ENCODE data around the gene LHX1.

The LHX1 gene

DNA sequence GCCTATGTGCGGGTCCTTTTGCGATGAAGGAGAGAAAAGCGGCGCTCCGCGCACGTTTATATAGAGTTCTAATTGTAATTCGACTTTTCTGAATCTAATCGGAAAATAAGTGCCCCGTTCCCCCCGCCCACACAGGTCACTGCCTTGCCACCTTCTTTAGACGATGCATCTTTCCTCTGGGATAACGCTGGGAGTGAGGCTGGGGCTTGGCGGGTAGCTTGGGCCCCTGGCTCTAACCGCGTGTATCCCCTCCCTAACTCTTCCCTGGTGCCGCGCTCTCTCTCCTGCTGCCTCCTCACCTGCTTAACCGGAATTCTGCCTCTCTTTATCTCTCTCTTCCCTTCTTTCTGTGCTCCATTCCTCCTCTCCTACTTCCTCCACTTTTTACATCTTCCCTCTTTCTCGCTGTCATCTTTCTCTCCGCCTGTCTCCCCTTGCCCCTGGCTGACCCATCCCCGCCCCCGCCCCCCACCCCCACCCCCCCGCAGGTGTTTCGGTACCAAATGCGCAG, 2.6 kb downstream of the LHX1 start:
- DNase-seq: no peak

DNA sequence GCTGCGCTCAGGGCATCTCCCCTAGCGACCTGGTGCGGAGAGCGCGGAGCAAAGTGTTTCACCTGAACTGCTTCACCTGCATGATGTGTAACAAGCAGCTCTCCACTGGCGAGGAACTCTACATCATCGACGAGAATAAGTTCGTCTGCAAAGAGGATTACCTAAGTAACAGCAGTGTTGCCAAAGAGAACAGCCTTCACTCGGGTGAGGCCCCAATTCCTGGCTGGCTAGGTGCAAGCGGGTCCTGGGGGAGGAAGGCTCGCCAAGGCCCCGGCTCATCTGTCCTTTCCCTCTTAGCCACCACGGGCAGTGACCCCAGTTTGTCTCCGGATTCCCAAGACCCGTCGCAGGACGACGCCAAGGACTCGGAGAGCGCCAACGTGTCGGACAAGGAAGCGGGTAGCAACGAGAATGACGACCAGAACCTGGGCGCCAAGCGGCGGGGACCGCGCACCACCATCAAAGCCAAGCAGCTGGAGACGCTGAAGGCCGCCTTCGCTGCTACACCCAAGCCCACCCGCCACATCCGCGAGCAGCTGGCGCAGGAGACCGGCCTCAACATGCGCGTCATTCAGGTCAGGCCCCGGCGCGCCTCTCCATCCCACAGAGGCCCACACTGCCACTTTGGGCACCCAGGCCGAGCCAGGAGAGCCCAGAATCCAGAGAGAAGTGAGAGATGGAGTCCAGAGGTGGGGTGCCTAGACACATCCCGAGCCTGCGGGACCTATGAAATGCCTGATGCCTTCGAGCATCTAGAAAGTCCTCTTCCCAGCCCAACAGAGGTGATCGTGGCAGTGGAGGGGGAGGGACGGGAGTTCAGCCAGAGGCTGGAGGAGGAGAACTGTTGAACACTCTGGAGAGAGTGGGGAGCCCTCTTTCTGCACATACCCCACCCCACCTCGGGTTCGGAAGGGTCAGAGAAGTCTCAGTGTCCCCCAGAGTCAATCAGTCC, 3.3 kb downstream of the LHX1 start:
- no peak for DNase-seq

DNA sequence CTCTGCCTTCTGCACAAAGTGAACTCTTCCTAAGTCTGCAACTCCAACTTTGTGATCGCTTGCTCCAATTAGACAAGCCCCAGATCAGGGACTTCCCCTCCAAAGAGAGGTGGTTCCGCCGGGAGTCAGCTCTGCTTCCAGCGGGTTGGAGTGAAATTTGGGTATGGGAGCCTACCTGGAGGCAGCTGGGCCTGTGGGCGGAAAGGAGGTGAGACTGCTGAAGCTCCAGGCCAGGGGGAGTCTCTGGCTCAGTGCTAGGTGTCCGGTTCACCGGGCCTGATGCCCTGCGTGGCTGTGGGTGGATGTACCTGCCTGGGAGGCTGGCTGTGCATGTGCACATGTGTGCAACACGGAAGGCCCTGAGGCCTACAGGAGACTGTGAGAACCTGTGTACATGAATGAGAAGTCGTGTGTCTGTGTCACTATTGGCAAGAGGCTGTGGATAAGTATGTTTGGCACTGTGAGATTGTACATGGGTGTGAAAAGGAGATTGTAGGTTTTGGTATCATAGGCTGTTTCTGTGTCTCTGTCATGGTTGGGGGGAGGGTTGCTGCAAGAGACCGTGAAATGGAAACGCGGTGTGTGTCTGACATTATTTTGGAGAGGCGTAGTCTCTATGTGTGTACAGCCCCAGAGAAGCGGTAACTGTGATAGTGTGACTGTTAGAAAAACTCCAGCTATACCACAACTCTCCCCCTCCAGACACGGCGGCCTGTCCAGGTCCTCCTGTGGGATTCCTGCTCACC, 4.2 kb downstream of the LHX1 start:
- no peak for DNase-seq

DNA sequence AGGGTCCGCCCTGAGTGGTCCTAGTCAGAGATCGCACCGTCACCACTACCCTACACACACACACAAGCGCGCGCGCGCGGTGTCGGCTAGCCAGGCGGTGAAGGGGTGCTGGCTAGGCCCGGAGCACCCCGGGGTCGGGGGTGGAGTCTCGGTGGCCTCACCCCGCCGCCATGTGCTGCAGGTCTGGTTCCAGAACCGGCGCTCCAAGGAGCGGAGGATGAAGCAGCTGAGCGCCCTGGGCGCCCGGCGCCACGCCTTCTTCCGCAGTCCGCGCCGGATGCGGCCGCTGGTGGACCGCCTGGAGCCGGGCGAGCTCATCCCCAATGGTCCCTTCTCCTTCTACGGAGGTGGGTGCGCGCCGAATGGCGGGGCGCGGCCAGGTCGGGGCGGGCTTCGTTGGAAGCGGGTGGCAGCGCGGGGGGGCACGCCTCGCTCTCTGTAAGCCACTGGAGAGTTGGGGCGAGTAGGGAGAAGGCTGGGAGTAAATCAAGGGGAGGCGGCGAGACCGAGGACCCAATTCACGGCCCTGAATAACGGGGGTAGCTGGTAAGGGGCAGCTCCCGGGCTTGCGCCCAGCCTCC, 4.8 kb downstream of the LHX1 start:
- no peak for DNase-seq

DNA sequence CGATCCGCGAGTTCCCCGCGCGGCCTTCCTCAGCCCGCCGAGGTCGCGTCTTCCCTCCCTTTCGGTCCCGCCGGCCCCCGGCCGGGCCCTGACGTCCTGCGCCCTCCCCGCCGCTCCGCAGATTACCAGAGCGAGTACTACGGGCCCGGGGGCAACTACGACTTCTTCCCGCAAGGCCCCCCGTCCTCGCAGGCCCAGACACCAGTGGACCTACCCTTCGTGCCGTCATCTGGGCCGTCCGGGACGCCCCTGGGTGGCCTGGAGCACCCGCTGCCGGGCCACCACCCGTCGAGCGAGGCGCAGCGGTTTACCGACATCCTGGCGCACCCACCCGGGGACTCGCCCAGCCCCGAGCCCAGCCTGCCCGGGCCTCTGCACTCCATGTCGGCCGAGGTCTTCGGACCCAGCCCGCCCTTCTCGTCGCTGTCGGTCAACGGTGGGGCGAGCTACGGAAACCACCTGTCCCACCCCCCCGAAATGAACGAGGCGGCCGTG, 5.4 kb downstream of the LHX1 start:
- DNase-seq: no peak

DNA sequence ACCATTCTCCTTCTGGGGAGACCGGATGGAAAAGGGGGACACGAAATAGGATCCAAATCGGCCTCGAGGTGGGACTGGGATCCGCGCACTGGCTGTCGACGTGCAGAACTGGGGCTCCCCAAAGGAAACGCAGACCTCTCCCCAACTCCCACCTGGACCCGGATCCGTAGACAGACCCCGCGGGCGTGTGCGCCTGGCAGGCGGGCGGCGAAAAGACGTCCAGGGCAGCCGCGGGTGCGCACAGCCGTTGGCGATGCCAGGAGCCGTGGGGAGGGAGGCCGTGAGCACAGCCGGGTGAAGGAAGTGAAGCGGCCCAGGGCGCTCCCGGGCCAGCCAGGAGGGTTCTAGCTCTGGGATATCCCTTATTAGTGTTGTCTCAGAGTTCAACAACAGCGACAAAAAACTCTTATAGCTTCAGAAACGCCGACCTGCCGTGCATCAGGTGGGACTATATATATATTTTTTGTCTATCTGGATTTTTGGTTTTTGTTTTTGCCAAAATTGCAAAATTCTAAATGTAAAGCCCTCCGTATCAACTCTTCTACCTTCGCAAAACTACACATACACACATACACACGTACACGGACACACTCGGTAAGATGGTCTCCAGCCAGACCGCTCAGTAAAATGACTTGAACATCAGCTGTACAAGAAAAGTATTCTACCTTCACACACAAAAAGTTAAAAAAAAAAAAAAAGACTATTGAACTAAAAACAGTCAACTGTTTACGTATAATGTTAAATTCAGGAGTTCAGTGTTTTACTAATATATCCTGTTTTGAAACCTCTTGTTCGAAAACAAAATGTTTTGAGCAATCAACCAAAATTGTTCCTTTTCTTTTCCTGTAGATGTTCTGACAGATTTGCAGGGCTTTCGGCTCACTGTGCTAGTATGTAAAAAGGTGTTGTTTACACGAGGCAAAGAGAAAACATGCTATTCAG, 6.2 kb downstream of the LHX1 start:
- no peak for DNase-seq

DNA sequence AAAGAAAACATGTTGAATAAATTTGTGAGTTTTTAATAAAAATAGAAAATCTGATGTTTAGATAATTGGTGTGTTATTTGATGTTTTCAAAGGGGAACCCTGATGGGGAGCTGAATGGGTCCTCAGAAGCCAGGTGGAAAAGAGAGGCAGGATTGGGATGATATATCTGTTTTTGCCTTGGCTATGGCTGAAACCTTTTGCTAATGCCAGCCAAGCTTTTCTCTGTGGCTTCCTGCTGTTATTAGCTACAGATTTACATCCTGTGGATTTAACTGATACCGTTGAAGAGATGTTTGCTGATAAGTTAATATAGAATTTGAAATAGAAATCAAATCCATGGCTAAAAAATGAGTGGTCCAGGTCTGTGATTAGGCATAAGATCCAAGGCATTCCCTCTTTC, 7.3 kb downstream of the LHX1 start:
- no peak for DNase-seq

DNA sequence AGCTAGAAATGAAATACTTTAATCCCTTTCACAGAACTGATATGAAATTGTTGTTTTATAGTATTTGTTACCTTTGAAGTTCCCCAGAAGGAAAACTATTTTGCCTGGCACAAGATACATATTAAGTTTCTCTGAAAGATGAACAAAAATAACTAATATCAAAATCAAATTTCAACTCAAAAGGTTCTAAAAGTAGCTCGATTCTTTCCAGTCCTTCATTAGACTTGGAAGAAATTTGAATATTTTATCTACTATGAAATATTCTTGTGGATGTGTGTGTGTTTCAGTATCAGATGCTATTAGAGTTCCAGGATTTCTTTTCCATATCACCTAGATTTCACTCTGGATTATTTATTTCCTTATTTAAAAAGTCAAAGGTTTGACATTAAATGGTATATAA, 7.9 kb downstream of the LHX1 start:
- DNase-seq: no peak

DNA sequence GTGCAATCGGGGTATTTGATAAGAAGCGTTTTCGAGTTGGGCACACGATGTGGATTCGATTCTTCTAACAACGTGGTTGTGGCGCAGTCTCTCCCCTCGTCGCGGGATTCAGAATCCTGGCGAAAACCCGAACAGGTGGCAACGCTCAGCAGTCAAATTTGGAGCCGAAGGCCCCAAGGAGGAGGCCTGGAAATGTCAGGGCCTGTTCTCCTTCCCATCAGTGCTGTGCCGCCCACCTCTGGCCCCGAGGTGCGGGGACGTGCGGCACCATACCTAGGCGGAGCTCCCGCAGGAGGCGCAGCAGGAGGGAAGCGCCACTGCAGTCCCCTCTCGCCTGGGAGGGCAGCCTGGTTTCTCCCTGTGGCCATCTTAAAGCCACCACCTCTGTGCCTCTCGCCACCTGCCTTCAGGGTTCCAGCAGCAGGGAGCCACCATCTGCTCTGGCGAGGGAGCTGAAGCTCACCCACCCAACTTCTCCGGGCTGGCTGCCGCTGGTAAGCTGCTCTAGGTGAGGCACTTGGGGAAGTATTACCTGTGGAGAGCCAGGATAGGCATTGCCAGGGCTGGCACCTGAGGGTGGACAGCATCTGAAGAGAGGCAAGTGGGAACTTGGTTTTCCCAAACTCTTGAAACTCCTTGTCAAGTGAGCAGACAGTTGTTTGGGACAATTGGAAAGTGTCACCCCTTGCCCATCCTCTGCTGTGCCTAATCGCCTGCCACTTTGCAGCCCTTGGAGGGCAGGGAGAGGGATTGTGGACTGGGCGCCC, 8.9 kb downstream of the LHX1 start:
- DNase-seq: no peak

DNA sequence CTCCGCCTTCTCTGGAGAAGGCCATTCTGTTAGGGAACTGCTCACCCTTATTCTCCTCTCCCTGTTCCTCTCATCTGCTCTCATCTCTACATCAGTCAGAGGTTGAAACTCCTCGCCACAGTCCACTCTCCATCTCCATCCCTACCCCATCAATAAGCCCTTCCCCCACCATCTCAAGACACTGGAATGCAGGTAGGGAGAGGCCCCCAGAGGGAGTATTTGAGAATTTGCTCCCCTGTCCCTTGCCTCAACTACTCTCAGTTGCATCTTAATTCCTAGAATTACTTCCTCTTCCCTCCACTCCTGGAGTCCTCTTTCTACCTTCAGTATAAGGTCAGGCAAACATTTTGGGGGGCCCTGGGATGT, 9.4 kb downstream of the LHX1 start:
- no peak for DNase-seq

DNA sequence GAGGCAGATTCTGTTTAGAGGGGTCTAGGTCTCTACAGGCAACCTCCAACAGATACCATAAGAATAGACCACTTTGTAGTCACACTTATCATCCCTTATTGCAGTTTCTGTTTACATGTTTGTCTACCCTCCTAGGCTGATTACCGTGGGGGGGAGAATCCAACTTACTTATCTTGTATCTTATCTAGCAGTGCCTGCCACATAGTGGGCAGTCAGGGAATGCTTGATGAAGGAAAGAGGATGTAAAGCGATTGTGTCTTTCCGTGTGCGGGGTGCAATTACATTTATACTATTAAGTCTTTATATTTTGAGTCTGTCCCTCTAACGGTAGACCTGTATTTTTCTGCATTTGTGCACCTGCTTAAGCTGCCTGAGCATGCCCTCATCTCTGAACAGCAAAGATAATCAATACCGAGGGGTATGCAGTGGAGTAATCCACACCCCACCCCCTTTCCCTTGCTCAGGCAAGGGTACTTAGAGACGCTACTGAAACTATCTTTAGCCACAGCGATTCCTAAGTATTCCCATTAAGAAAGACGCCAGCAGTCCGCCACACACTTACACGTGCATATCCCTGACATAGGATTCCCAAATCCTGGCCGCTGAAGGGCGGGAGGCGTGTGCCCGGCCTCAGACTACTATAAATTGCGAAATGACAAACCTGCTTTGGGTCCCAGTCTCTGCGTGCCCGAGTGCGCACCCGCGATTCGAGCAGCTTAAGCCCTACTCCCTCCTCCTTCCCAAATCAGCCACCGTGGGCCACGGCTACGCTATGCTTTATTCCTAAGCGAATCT, 10.8 kb downstream of the LHX1 start:
- DNase-seq: no peak

DNA sequence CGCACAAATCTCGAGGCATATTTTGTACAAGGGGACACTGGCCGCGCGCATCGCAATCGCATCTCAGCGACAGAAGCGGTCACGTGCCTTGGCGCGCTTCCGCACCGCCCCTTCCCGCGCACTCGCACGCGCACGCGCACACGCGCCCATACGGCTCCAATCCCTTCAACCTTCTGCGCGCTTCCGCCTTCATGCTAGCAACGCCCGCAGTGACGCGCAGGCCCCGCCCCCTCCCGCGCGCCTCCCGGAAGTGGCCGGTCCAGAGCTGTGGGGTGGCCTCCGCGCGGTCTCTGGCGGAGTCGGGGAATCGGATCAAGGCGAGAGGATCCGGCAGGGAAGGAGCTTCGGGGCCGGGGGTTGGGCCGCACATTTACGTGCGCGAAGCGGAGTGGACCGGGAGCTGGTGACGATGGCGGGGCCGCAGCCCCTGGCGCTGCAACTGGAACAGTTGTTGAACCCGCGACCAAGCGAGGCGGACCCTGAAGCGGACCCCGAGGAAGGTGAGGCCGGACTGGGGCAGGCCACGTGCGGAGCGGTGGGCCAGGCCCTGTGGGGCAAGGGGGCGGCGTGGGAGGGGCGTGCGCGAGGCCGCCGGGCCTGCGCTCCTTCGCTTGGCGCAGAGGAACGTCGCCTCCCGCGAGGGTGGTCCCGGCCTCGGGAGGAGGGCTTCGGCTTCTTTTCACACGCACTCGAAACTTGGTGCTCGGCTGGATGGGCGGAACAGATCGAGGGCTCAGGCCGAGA, 11.6 kb downstream of the LHX1 start, which contains the start of gene AATF:
AATF (plus strand) TSS at position 238 of the 744 bp plus-strand sequence; CDS start at position 410, 172 bp downstream.
- DNase-seq: peak; percentile 82

DNA sequence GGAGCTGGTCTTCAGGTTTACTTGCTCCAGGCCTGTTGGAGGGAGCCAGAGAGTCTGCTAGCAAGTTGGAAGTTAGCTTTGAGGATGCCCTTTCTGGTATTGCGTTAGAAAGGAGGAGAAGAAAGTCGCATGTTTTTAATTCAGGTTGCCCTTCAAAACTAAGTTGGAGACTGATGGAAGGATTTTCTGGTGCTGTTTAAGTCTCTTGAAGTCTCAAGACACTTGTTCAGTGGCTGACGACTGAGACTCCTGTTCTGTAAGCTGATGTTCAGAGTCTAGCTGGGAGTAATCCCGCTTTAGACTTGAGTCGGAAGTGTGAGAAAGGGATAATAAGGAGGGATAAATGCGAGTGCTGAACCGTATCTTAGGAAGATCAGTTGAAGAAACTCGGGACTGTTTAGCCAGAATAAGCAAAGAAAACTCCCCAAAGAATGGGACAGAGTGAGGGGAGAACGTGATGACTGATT, 12.2 kb downstream of the LHX1 start:
- DNase-seq: no peak

DNA sequence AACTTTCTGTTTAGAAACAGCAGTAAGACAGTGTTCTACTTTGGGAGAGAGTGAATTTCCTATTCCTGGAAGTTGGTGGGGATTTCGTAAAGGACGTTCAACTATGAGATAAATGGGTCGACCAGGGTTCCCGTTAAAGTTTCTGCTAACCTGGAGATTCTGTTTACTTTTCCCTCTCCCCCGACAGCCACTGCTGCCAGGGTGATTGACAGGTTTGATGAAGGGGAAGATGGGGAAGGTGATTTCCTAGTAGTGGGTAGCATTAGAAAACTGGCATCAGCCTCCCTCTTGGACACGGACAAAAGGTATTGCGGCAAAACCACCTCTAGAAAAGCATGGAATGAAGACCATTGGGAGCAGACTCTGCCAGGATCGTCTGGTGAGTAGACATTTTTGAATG, 12.8 kb downstream of the LHX1 start:
- no peak for DNase-seq

DNA sequence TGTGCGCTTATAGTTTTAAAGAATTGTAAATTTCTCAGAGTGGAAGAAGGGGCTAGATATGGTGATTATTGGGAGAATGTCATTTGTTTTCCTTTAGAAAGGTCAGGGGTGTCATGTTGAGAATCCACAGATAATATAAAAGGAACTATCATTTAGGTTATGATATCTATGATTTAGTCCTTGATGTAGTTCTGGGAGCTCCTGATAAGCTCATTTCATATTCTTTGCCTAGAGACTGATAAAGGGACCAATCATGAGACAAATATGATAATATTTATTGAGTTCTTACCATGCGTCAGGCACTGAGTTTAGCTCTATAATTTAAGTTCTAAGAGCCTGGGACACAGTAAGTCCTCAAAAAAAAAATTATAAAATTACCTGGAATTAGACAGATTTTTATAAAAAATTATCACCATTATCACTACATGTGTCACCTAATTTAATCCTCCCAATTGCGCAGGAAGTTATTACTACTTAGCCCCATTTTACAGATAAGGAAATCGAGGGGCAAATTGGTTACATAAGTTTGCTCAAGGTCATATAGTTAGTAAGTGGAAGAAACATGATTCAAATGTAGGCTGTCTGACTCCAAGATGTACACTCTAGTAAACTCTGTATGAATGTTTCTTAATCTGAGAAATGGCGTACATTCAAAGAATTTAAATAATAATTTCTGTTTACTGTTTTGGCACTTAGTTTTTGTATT, 14.0 kb downstream of the LHX1 start:
- no peak for DNase-seq

DNA sequence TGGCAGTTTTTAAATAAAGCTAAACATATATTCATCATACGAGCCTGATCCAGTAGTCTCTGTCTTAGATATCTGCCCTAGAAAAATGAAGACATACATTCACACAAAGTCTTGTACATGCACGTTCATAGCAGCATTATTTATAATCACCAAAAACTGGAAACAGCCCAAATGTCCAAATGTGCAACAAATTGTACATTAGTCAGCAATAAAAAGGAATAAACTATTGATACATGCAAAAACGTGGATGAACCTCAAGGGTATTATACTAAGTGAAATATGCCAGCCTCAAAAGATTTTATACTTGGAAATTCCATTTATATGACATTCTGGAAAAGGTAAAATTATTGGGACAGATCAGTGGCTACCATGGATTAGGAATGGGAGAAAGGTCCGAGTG, 34.2 kb downstream of the LHX1 start:
- no peak for DNase-seq

DNA sequence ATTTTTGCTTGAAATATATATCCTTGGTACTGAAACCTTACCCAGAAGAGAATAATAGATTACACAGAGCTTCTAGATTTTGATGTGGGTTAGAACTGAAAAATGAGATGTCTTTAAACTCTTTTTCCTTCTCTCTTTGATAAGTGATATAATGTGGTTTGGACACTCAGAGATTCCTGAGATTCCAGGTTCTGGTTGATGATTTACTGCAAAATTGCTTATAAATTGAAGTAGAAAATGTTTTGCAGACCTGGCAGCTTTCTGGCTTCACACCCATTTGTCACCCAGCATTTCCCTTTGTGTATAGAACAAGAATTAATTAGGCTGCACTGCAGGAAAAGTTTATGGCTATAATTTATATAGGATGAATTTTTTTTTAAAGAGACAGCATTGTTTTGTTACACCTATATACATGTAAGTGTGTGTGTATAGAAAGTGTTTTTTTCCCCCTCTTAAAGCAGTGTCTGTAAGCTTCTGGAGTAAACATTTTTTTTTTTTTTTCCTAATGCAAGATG, 35.0 kb downstream of the LHX1 start:
- DNase-seq: no peak

DNA sequence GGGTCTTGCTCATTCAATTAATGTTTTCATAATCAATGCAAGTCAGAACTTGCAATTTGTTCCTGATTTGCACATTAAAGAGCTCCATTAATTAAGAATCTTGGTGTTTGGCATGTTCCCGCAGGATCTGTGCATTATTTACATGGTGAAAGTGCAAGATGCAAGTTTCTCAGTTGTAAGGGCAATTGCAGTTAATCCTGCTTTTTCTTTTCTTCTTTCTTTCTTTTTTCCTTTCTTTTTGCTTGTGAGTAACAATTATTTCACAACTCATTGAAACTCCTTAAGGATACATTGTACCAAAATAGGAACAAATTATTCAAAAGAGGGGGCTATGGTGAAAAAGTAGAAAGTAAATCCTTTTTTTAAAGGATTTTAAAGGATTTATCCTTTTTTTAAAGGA, 35.6 kb downstream of the LHX1 start:
- no peak for DNase-seq

All from NCI-H2081 treated with DMSO at 0.1 percent for 48 hours (cell line).